Central memory CD8-positive, alpha-beta T cell (primary cell): ENCODE measurements around the gene DNAJB4.

Experiments
- ATAC-seq: fragments of 150-1000 bp; cut with Tn5 transposase; replicated peaks from 2 replicates; pipeline ENCODE4 v1.10.0; 2022; ENCODE audit warnings: mild to moderate bottlenecking, moderate FRiP score, moderate number of reproducible peaks; ENCODE audit not compliant: poor library complexity, severe bottlenecking; ENCODE audit errors: extremely low read depth
- DNase-seq, 2 donors: peaks; one replicate each; pipeline ENCODE4 v3.0.0; 2021; ENCODE audit warnings: low spot score in 2 of 2
- H3K27ac Mint-ChIP-seq: one replicate; pipeline ENCODE4 v1.8.0; 2022; ENCODE audit warnings: low read depth, mild to moderate bottlenecking, moderate library complexity, mixed read lengths
- H3K27me3 Mint-ChIP-seq: one replicate; pipeline ENCODE4 v1.8.0; 2022; ENCODE audit warnings: mixed read lengths
- H3K36me3 Mint-ChIP-seq: one replicate; pipeline ENCODE4 v1.8.0; 2022; ENCODE audit warnings: mild to moderate bottlenecking, moderate library complexity, mixed read lengths; ENCODE audit not compliant: insufficient read depth
- H3K4me1 Mint-ChIP-seq: one replicate; pipeline ENCODE4 v1.8.0; 2022; ENCODE audit warnings: mixed read lengths
- H3K4me3 Mint-ChIP-seq: one replicate; pipeline ENCODE4 v1.8.0; 2022; ENCODE audit warnings: mild to moderate bottlenecking, moderate library complexity, mixed read lengths
- H3K9me3 Mint-ChIP-seq: one replicate; pipeline ENCODE4 v1.8.0; 2022; ENCODE audit warnings: mixed read lengths

The DNAJB4 gene

DNA sequence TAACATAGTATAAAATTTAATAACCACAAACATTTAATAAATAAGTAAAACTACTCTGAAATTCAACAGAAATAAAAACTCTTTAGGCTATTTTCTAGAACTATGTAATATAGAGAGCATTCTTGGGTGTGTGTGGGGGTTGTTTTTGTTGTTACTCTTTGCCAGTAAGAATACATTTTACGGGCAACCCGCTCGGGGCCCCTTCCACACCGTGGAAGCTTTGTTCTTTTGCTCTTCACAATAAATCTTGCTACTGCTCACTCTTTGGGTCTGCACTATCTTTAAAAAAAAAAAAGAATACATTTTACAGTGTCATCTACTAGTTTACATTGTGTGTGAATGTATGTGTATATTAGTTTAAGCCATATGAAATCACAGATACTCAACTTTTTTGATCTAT lies 25.1 kb downstream of the DNAJB4 start:
- Mint-ChIP-seq H3K9me3 (no peaks in the 10 kb centered on the region), H3K4me3 (no peak overlapping the region), H3K4me1 (no peaks in the 10 kb centered on the region), H3K36me3 (no peaks in the 10 kb centered on the region), H3K27ac (no peak overlapping the region), H3K27me3 (peaks cover 22% of the 10 kb centered on the region)
- no peak for DNase-seq
- no peak for ATAC-seq

DNA sequence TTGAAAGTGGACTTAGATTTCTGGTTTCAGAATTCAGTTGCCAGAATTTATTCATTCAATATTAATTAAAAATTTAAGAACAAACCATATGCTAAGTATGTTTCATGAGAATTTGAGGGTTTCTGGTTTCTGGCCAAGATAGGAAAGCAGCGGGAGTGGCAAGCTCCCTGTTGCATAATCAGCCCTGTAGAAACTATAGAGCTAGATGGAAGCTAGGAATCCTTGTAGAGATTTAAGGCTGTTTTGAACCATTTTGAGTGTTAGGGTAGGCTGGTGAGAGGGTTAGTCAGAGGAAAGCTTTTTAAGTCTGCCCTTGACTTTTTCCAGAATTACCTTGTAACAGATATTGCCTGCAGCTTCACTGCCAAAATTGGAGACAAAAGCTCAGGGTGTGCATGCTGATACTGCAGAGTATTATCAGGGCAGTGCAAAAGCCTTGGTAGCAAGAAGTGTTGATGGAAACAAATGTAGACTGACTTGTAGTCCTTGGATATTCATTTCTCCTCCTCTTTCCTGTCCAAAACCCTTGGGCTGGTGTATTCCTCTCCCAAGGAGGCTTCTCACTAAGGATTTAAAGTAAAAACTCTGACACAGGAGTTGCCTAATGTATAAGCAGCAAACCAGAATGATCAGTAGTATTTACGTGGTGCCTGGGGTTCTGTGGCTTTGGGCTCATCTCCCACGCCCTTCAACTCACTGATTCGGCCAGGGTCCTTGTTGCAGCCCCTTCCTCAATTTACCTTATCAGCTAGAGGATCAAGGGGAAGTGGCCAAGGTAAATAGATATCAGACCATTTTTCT lies 28.5 kb downstream of the DNAJB4 start:
- H3K4me3 Mint-ChIP-seq, result no peak overlapping the region
- ATAC-seq, result no peak
- no peak for DNase-seq
- H3K4me1 Mint-ChIP-seq, result no peaks in the 10 kb centered on the region
- H3K36me3 Mint-ChIP-seq, result no peaks in the 10 kb centered on the region
- H3K27me3 Mint-ChIP-seq, result peaks cover 37% of the 10 kb centered on the region
- H3K27ac Mint-ChIP-seq, result no peak overlapping the region
- H3K9me3 Mint-ChIP-seq, result no peaks in the 10 kb centered on the region

DNA sequence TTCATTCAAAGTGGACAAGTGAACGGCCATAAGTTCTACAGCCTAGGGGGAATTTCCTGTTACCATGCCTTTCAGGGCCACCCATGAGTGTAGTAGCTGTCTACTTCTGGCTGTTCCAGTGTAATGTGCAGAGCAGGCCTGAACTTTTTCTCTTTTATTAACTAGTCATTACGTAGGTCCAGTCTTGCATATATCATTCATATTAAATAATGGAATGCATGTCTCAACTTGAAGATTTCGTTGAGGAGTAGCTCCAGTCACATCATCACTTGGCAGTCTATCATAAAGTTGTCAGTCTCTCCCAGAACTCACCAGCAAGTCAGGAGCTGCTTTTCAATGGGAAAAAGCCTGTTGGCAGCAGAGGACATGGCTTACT lies 29.0 kb downstream of the DNAJB4 start:
- H3K27me3 Mint-ChIP-seq, result peaks cover 43% of the 10 kb centered on the region
- no peak for DNase-seq
- H3K4me1 Mint-ChIP-seq, result no peaks in the 10 kb centered on the region
- ATAC-seq, result no peak
- H3K4me3 Mint-ChIP-seq, result no peak overlapping the region
- H3K27ac Mint-ChIP-seq, result no peak overlapping the region
- no peaks in the 10 kb centered on the region for H3K36me3 Mint-ChIP-seq
- no peaks in the 10 kb centered on the region for H3K9me3 Mint-ChIP-seq

DNA sequence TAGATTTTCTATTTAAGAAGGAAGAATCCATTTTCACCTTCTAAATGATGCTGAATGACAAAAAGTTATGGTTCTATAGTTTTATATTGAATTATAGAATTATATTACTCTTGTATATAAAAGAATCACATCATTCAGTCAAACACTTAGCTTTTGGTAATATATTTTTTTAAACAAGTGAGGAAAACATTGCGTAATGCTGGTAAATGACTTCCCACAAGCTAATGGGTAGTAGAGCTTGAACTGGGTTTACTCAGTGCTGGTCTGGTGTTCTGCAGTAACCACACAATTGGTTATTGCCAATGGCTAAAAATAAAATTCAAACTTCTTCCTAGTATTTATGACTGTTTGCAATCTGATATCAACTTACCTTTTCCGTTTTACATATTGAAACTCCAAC lies 30.4 kb downstream of the DNAJB4 start:
- Mint-ChIP-seq H3K36me3 (no peaks in the 10 kb centered on the region), H3K9me3 (no peaks in the 10 kb centered on the region), H3K4me1 (peaks cover 1% of the 10 kb centered on the region), H3K4me3 (no peak overlapping the region), H3K27ac (no peak overlapping the region), H3K27me3 (peaks cover 43% of the 10 kb centered on the region)
- ATAC-seq (no peak), DNase-seq (no peak)

DNA sequence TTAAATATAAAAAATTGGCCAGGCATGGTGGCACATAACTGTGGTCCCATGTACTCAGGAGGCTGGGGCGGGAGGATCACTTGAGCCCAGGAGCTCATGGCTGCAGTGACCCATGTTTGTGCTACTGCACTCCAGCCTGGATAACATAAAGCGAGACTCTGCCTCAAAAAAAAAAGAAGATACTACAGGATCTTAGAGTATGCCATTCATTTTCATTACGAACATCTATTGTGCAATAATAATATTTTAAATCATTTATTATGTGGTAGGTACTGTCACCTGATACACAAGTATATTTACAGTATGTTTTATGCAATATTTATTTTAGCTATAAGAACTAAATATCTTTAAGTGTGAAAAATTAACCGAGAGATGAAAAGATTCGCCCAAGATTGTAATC lies 31.7 kb downstream of the DNAJB4 start:
- no peaks in the 10 kb centered on the region for H3K9me3 Mint-ChIP-seq
- ATAC-seq (no peak), DNase-seq (no peak)
- H3K27ac Mint-ChIP-seq, result no peak overlapping the region
- peaks cover 43% of the 10 kb centered on the region for H3K27me3 Mint-ChIP-seq
- H3K4me3 Mint-ChIP-seq, result no peak overlapping the region
- H3K4me1 Mint-ChIP-seq, result peaks cover 11% of the 10 kb centered on the region
- no peaks in the 10 kb centered on the region for H3K36me3 Mint-ChIP-seq

DNA sequence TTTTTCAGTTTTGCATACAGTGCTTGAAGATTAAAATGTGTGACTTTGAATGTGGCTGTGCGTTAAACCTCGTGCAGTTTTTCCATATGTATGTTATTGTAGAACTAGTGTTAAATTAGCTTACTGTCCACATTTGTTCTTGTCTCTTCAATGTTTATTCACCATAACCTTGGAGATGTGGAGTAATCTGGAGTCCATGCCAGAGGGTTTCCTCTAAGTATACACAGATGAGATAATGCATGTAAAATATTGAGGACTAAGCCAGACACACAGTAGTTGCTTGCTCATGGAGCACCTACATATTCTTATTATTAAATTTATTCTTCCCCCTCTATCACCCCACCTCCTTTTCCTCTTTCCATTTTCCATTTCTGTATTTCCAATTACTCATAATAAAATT lies 33.3 kb downstream of the DNAJB4 start:
- H3K36me3 Mint-ChIP-seq, result no peaks in the 10 kb centered on the region
- peaks cover 11% of the 10 kb centered on the region for H3K4me1 Mint-ChIP-seq

DNA sequence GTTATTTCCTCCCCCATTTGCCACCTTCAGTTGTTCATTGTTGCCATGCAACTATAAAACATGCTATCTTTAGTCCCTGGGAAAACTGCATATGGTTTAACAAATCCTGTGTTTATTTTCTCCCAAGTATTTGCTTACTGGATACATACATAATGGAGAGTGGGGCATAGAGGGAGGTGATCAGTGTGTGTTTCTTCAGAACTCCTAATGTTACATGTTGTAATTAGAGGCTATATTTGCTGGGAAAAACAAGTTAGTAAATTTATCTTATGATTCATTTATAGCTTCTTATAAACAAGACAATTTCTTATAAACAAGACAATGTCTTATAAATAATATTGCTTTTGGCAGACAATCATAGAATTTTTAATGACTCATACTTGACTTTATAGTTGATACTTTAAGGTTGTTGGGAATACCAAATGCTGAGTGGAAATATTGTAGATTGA lies 33.8 kb downstream of the DNAJB4 start:
- Mint-ChIP-seq H3K9me3 (no peaks in the 10 kb centered on the region), H3K36me3 (no peaks in the 10 kb centered on the region), H3K27me3 (peaks cover 37% of the 10 kb centered on the region), H3K4me1 (peaks cover 11% of the 10 kb centered on the region), H3K4me3 (no peak overlapping the region), H3K27ac (no peak overlapping the region)
- DNase-seq, result no peak
- ATAC-seq, result no peak

More for the DNA sequence above, 33.3 kb downstream of the DNAJB4 start:
- Mint-ChIP-seq H3K9me3 (no peaks in the 10 kb centered on the region), H3K27ac (no peak overlapping the region), H3K4me3 (no peak overlapping the region), H3K27me3 (peaks cover 38% of the 10 kb centered on the region)
- no peak for ATAC-seq
- DNase-seq, result no peak

DNA sequence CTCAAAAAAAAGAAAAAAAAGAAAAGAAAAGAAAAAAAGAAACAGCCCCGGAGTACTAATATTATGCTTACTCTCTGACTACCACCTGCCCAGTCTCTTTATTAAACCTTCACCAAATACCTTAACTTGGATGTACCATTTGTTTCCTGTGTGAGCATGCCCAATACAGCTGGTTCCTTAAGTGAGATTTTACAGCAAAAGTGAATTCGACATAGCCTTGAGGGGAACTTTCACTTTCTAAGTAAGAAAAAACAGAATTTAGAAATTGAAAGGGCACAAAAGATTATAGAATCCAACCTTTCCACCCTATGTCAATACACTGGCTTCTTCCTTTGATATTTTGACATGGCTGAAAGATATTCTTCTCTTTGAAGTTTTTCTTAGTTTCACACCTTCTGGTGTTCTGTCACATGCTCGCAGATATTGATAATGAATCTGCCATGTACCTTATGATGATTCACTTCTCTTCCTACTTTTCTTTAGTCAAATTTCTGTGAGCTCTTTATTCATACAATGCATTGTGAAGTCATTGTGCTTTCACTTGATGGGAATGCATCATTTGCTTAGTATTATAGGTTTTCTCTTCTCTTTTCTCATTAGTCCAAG lies 35.8 kb downstream of the DNAJB4 start:
- peaks cover 37% of the 10 kb centered on the region for H3K27me3 Mint-ChIP-seq
- DNase-seq (no peak), ATAC-seq (no peak)
- peaks cover 23% of the 10 kb centered on the region for H3K4me1 Mint-ChIP-seq
- no peak overlapping the region for H3K27ac Mint-ChIP-seq
- H3K4me3 Mint-ChIP-seq, result peak overlapping the region; percentile 2
- H3K36me3 Mint-ChIP-seq, result no peaks in the 10 kb centered on the region
- no peaks in the 10 kb centered on the region for H3K9me3 Mint-ChIP-seq

DNA sequence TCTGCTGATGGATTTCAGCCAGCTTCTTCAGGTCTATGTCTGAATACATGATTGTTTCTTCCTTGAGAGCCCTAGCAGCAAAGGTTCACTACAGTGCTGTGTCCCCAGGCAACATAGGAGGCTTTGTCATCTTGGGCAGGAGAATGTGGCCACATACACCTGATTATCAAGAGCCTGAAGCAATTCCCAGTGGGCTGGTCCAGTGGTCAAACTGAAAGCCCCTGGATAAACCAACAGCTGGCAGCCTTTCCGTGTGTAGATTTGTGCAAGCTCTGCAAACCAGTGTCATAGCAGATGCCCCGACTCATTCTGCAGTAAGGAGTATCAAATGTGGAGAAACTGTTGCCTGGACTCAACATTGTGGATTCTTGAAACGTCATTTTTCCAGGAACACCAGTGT lies 38.7 kb downstream of the DNAJB4 start:
- Mint-ChIP-seq H3K27ac (no peak overlapping the region), H3K4me1 (peaks cover 25% of the 10 kb centered on the region), H3K4me3 (no peak overlapping the region), H3K9me3 (no peaks in the 10 kb centered on the region), H3K27me3 (peaks cover 55% of the 10 kb centered on the region), H3K36me3 (no peaks in the 10 kb centered on the region)
- no peak for ATAC-seq
- no peak for DNase-seq

DNA sequence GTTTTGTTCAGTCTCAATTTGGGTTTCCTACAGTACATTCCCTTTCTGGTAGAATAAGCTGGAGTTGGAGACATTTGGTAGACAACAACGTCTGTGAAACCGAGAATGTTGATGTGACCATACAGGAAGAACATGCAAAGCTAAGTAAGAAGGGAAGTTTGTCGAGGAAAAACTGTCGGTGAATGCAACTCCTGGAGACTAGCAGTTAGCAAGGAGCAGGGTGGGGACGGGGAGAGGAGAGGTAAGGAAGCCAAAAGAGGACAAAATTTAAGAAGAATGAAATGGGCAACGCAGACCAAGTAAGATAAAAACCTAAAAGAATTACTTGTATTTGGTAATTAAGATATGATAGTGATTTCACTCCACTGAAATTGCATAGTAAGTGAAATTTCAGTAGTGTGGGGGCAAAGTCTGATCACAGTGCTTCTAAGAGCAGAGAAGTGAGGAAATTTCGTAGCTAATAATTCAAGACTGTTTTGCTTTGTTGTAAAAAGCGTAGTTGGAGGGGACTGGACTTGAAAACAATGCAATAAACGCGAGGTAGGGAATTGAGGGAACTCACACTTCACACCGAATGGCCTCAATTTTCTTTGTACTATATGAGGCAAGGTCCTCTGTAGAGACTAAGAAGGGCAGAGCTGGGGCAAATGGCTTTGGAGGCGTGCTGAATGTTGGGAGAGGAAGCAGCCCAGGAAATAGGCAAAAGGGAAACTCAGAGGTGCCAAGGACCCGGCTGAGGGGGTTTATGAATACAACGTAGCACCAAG lies 40.2 kb downstream of the DNAJB4 start:
- no peaks in the 10 kb centered on the region for H3K36me3 Mint-ChIP-seq
- H3K27me3 Mint-ChIP-seq, result peaks cover 61% of the 10 kb centered on the region

DNA sequence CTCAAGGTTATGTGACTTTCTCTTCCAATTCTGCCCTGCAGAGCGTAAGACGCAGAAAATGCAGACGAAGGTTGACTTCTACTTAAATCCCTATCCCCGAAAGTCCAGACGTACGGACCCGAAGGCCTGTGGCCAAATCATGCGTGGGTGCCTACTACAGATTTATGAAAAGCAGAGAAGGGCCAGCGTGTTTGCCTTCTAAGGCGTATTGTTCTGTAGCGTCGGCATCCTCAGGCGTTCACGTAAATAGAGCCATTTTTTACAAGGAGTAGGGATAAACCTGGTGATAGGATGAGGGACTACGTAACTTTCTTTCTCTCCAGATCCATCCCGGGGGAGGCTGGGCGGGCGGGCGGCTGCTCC lies 40.8 kb downstream of the DNAJB4 start:
- H3K27me3 Mint-ChIP-seq, result peaks cover 61% of the 10 kb centered on the region
- ATAC-seq, result no peak

More for the DNA sequence above, 40.2 kb downstream of the DNAJB4 start:
- peaks cover 25% of the 10 kb centered on the region for H3K4me1 Mint-ChIP-seq
- H3K9me3 Mint-ChIP-seq, result no peaks in the 10 kb centered on the region
- no peak overlapping the region for H3K27ac Mint-ChIP-seq
- ATAC-seq (no peak), DNase-seq (no peak)
- H3K4me3 Mint-ChIP-seq, result peak overlapping the region; percentile 62

DNA sequence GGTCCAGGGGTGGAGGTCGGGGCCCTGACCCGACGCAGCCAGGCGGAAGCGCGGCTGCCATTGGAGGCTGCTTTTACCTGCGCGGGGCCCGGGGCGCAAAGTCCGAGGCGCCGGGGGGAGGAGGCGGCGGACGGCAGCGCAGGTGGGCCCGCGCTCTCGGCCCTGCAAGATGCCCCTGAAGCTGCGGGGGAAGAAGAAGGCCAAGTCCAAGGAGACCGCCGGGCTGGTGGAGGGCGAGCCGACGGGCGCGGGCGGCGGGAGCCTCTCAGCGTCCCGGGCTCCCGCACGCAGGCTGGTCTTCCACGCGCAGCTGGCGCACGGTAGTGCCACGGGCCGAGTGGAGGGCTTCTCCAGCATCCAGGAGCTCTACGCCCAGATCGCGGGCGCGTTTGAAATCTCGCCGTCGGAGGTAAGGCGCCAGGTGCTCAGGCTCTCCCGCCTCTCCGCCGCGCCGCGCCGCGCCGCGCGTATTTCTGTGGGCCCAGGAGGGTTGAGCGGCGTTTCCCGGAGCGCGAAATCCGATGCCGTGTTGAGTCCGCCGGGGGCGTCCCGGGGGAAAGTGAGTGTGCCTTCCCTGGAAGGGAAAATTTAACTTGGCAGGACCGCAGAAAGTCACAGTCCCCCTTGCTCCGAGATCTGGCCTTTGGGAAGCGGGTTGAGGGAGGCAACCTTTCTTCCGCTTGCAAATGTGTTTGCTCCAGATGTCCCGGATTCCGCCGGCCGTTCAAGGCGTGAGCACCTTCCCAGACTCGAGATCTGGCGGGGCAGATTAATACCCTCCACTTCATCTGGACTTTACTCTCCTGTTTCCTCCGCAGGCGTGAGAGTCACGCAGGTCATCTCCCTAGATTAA lies 41.4 kb downstream of the DNAJB4 start, which contains the start of gene GIPC2:
Gene GIPC2, plus strand, starts transcription at position 41 of the 853 bp plus-strand sequence. Its CDS starts 129 bp downstream, at position 170.
- H3K4me1 Mint-ChIP-seq, result peaks cover 13% of the 10 kb centered on the region
- H3K9me3 Mint-ChIP-seq, result no peaks in the 10 kb centered on the region
- H3K27me3 Mint-ChIP-seq, result peaks cover 61% of the 10 kb centered on the region
- no peaks in the 10 kb centered on the region for H3K36me3 Mint-ChIP-seq
- no peak within 1 kb of the TSS for H3K27ac Mint-ChIP-seq
- peak within 1 kb of the TSS; percentile 62 for H3K4me3 Mint-ChIP-seq
- ATAC-seq (peak; percentile 49), DNase-seq (no peak)

More for the DNA sequence above, 40.8 kb downstream of the DNAJB4 start:
- Mint-ChIP-seq H3K9me3 (no peaks in the 10 kb centered on the region), H3K4me3 (peak overlapping the region; percentile 62), H3K4me1 (peaks cover 19% of the 10 kb centered on the region), H3K27ac (no peak overlapping the region), H3K36me3 (no peaks in the 10 kb centered on the region)
- no peak for DNase-seq
